Cardiac muscle cell (in vitro differentiated cells and primary cell): ENCODE measurements around the gene GABRR1. TPM values are rescaled to one million over a fixed set of nuclear protein-coding genes. Genes with fewer than 3 reads are reported as not detected.

Experiments
- DNase-seq, 2 donors: peaks; one replicate each; pipeline versions ENCODE4 v3.0.0 to v3.0.0-alpha.2; 2010 to 2017; ENCODE audit warnings: low read depth in 1 of 2, low spot score in 1 of 2
- H3K27ac ChIP-seq: fragments of 200-600 bp; sonication (generic); 2 replicates; pipeline ENCODE4 v1.5.1; 2016
- H3K27me3 ChIP-seq: fragments of 200-600 bp; sonication (generic); 2 replicates; pipeline ENCODE4 v1.6.0; 2016; ENCODE audit warnings: control low read depth
- H3K36me3 ChIP-seq: fragments of 200-600 bp; sonication (generic); 2 replicates; pipeline ENCODE4 v1.5.1; 2016; ENCODE audit warnings: control low read depth
- H3K4me1 ChIP-seq: fragments of 200-600 bp; sonication (generic); 2 replicates; pipeline ENCODE4 v1.8.1; 2017; ENCODE audit warnings: low read depth, mild to moderate bottlenecking, mixed run types
- H3K4me3 ChIP-seq: fragments of 200-600 bp; sonication (generic); 2 replicates; pipeline ENCODE4 v1.5.1; 2016; ENCODE audit warnings: mild to moderate bottlenecking
- H3K9me3 ChIP-seq: fragments of 200-600 bp; sonication (generic); 2 replicates; pipeline ENCODE4 v1.5.1; 2017; ENCODE audit warnings: low read depth, mild to moderate bottlenecking, control low read depth
- CTCF ChIP-seq: IDR thresholded peaks from 2 replicates; pipeline ENCODE4 v1.5.1; 2012; ENCODE audit warnings: low read depth, mild to moderate bottlenecking, low read length
- polyA plus RNA-seq: library from polyadenylated mRNA; unstranded; fragments of >200 nt; fragmentation: Nextera tagmentation; extraction: Ambion mirVana; gene quantifications from 2 replicates; pipeline ENCODE4 v1.2.1, GENCODE V29; 2016
- total RNA-seq: library from RNA; depleted of rRNA; stranded (reverse); fragments of >200 nt; gene quantifications from 2 replicates; pipeline ENCODE4 v1.2.3, GENCODE V29; 2016

The GABRR1 gene
- total and polyA plus RNA-seq, 2 experiments from 2014 or later = not detected

- no peaks in the 10 kb centered on the region for H3K4me1 ChIP-seq
- no peaks in the 10 kb centered on the region for H3K36me3 ChIP-seq
- DNase-seq = no peak
- no peaks in the 10 kb centered on the region for H3K27me3 ChIP-seq
- no peaks in the 10 kb centered on the region for H3K9me3 ChIP-seq
- no peak overlapping the region for H3K27ac ChIP-seq
- no peak for TF ChIP-seq CTCF
- H3K4me3 ChIP-seq = no peak overlapping the region
These were observed 33.1 kb upstream of the GABRR1 start for GRCh38 chr6:89250239-89250638.

- Histone ChIP-seq H3K9me3 (no peaks in the 10 kb centered on the region), H3K27me3 (no peaks in the 10 kb centered on the region), H3K4me1 (no peaks in the 10 kb centered on the region), H3K27ac (no peak overlapping the region), H3K36me3 (no peaks in the 10 kb centered on the region), H3K4me3 (no peak overlapping the region)
- DNase-seq = no peak
- TF ChIP-seq CTCF = no peak
These were observed 27.3 kb upstream of the GABRR1 start for GRCh38 chr6:89244241-89244985.

- no peak for DNase-seq
- Histone ChIP-seq H3K36me3 (no peaks in the 10 kb centered on the region), H3K9me3 (no peaks in the 10 kb centered on the region), H3K4me1 (no peaks in the 10 kb centered on the region), H3K27me3 (no peaks in the 10 kb centered on the region), H3K27ac (no peak overlapping the region), H3K4me3 (no peak overlapping the region)
- TF ChIP-seq CTCF = no peak
These were observed 26.1 kb upstream of the GABRR1 start for GRCh38 chr6:89243331-89243629.

- no peak overlapping the region for H3K27ac ChIP-seq
- H3K27me3 ChIP-seq = no peaks in the 10 kb centered on the region
- H3K4me3 ChIP-seq = no peak overlapping the region
- no peaks in the 10 kb centered on the region for H3K4me1 ChIP-seq
- no peaks in the 10 kb centered on the region for H3K9me3 ChIP-seq
- no peaks in the 10 kb centered on the region for H3K36me3 ChIP-seq
- TF ChIP-seq CTCF = peak; percentile 57
- DNase-seq = peak; percentile 64 to 77
These were observed 25.6 kb upstream of the GABRR1 start for GRCh38 chr6:89242574-89243330.

- Histone ChIP-seq H3K9me3 (no peaks in the 10 kb centered on the region), H3K4me3 (no peak overlapping the region), H3K27me3 (no peaks in the 10 kb centered on the region), H3K36me3 (no peaks in the 10 kb centered on the region), H3K4me1 (no peaks in the 10 kb centered on the region), H3K27ac (no peak overlapping the region)
- TF ChIP-seq CTCF = peak; percentile 51
- DNase-seq = peak in 1 of 2 donors; percentile 18
These were observed 22.2 kb upstream of the GABRR1 start for GRCh38 chr6:89239338-89239737.
